WTC11 (cell line): Measurements from ENCODE around the gene ZNF584. TPM values are rescaled to one million over a fixed set of nuclear protein-coding genes. Genes with fewer than 3 reads are reported as not detected.

ENCODE experiments used
- ATAC-seq: fragments of 200-7000 bp; cut with Tn5 transposase; 2 replicates; pipeline ENCODE4 v1.10.0; 2021; ENCODE audit warnings: mild to moderate bottlenecking, moderate library complexity
- CTCF ChIA-PET: fragments of 300-600 bp; sonication (Branson Sonifier 250); formaldehyde crosslinking; loops from one replicate; lab custom pipeline; 2021; ENCODE audit warnings: antibody characterized with exemption; lab: Charles Lee
- POLR2A ChIA-PET: fragments of 350-600 bp; sonication (Branson Sonifier 250); formaldehyde crosslinking; loops from one replicate; lab custom pipeline; 2021; ENCODE audit warnings: antibody characterized with exemption; lab: Charles Lee
- DNase-seq: peaks from one replicate; pipeline ENCODE4 v3.0.0; 2021; ENCODE audit warnings: low spot score
- H3K27ac Mint-ChIP-seq: 2 replicates; pipeline ENCODE4 v1.8.0; 2021; ENCODE audit warnings: mixed read lengths
- H3K27me3 Mint-ChIP-seq: 2 replicates; pipeline ENCODE4 v1.8.0; 2021; ENCODE audit warnings: low read depth, mild to moderate bottlenecking, moderate library complexity, mixed read lengths
- H3K36me3 Mint-ChIP-seq: 2 replicates; pipeline ENCODE4 v1.8.0; 2021; ENCODE audit warnings: mixed read lengths
- H3K4me1 Mint-ChIP-seq: 2 replicates; pipeline ENCODE4 v1.8.0; 2022; ENCODE audit warnings: mixed read lengths
- H3K4me3 Mint-ChIP-seq: 2 replicates; pipeline ENCODE4 v1.8.0; 2021; ENCODE audit warnings: mild to moderate bottlenecking, moderate library complexity, mixed read lengths
- H3K9me3 Mint-ChIP-seq: 2 replicates; pipeline ENCODE4 v1.8.0; 2021; ENCODE audit warnings: mixed read lengths
- ELF4 ChIP-seq: sonication (generic); formaldehyde crosslinking; IDR thresholded peaks from 2 replicates; pipeline ENCODE4 v1.8.1; 2022; ENCODE audit warnings: low read depth, mild to moderate bottlenecking, moderate library complexity, missing genetic modification reagents
- FOXP1 ChIP-seq: sonication (generic); formaldehyde crosslinking; IDR thresholded peaks from 2 replicates; pipeline ENCODE4 v1.8.0; 2022; ENCODE audit warnings: missing genetic modification reagents, mild to moderate bottlenecking, moderate library complexity, borderline replicate concordance
- GTF2I ChIP-seq: fragments of 250-450 bp; sonication (Bioruptor Pico); conservative IDR thresholded peaks from 2 replicates; pipeline ENCODE4 v1.4.0; 2021; ENCODE audit warnings: mild to moderate bottlenecking
- KAT7 ChIP-seq: sonication (generic); formaldehyde crosslinking; IDR thresholded peaks from 2 replicates; pipeline ENCODE4 v1.8.1; 2023; ENCODE audit warnings: missing genetic modification reagents, mild to moderate bottlenecking, borderline replicate concordance
- MYBL2 ChIP-seq: sonication (generic); formaldehyde crosslinking; IDR thresholded peaks from 2 replicates; pipeline ENCODE4 v1.8.1; 2023; ENCODE audit warnings: mild to moderate bottlenecking, moderate library complexity, missing genetic modification reagents
- NFE2L1 ChIP-seq: sonication (generic); formaldehyde crosslinking; IDR thresholded peaks from 2 replicates; pipeline ENCODE4 v1.8.1; 2023; ENCODE audit warnings: missing genetic modification reagents
- RELA ChIP-seq: sonication (generic); formaldehyde crosslinking; IDR thresholded peaks from 2 replicates; pipeline ENCODE4 v1.8.1; 2022; ENCODE audit warnings: missing genetic modification reagents, mild to moderate bottlenecking, borderline replicate concordance
- SP1 ChIP-seq: sonication (generic); formaldehyde crosslinking; conservative IDR thresholded peaks from 2 replicates; pipeline ENCODE4 v1.8.1; 2022; ENCODE audit warnings: missing genetic modification reagents
- ZNF317 ChIP-seq: sonication (generic); formaldehyde crosslinking; IDR thresholded peaks from 2 replicates; pipeline ENCODE4 v1.8.1; 2023; ENCODE audit warnings: low read depth, mild to moderate bottlenecking, moderate library complexity, missing genetic modification reagents, borderline replicate concordance
- ZNF416 ChIP-seq: fragments of 250-450 bp; sonication (Bioruptor Pico); IDR thresholded peaks from 2 replicates; pipeline ENCODE4 v1.9.0; 2021; ENCODE audit warnings: mild to moderate bottlenecking, inconsistent platforms
- ZNF423 ChIP-seq: fragments of 250-450 bp; sonication (Bioruptor Pico); IDR thresholded peaks from 2 replicates; pipeline ENCODE4 v2.1.2; 2022; ENCODE audit warnings: mild to moderate bottlenecking, moderate library complexity
- total RNA-seq: library from RNA; stranded (reverse); gene quantifications from 3 replicates; pipeline ENCODE4 v1.2.3, GENCODE V29; 2021
- TF ChIP-seq, protein P1 (sequence below): sonication (generic); formaldehyde crosslinking; IDR thresholded peaks from 2 replicates; pipeline ENCODE4 v1.8.0; 2022; ENCODE audit warnings: mild to moderate bottlenecking, missing genetic modification reagents
- TF ChIP-seq, protein P2 (sequence below): fragments of 250-450 bp; sonication (Bioruptor Pico); IDR thresholded peaks from 2 replicates; pipeline ENCODE4 v1.9.0; 2021; ENCODE audit warnings: mild to moderate bottlenecking, borderline replicate concordance
- TF ChIP-seq, protein P3 (sequence below): sonication (generic); formaldehyde crosslinking; IDR thresholded peaks from 2 replicates; pipeline ENCODE4 v1.8.1; 2022; ENCODE audit warnings: mild to moderate bottlenecking, moderate library complexity, missing genetic modification reagents
- TF ChIP-seq, protein P4 (sequence below): fragments of 250-450 bp; sonication (Bioruptor Pico); IDR thresholded peaks from 2 replicates; pipeline ENCODE4 v1.8.0; 2021; ENCODE audit warnings: mild to moderate bottlenecking
- TF ChIP-seq, protein P5 (sequence below): sonication (generic); formaldehyde crosslinking; IDR thresholded peaks from 2 replicates; pipeline ENCODE4 v1.8.0; 2022; ENCODE audit warnings: mild to moderate bottlenecking, missing genetic modification reagents
- TF ChIP-seq, protein P6 (sequence below): sonication (generic); formaldehyde crosslinking; IDR thresholded peaks from 2 replicates; pipeline ENCODE4 v1.8.1; 2023; ENCODE audit warnings: mild to moderate bottlenecking, moderate library complexity, missing genetic modification reagents
- TF ChIP-seq, protein P7 (sequence below): sonication (generic); formaldehyde crosslinking; IDR thresholded peaks from 2 replicates; pipeline ENCODE4 v1.8.1; 2023; ENCODE audit warnings: mild to moderate bottlenecking, missing genetic modification reagents

The ZNF584 gene
- total RNA-seq, 1 experiment from 2014 or later: 6.8 TPM

DNA sequence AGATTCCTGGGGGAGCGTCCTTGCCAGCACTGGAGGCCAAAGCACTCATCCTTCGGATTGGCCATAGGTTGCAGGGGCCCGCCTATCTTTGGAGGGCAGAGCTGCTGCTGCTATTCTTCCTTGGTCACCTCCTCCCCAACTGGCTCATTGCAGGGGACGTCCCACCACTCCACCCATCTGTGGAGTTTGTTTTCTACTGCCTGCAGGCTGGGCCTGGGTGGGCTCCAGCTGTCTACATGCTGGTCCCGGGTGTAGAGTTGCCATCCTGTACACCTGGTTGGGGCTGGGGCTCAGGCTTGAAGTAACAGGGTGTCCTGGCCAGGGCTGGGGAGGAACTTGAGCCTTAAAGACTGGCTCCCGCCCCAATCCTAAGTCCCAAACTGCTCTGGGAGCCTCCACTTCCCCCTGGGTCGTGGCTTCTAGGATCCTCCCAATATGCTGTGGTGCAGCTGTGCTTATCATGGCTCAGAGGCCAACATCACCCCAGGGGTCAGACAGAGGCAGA lies 10.9 kb upstream of the ZNF584 start (continued):
- TF ChIP-seq ZNF317 (CRISPR knock-in tag): no peak
- TF ChIP-seq ZNF416: no peak
- TF ChIP-seq, all 79 proteins: peak for 0

DNA sequence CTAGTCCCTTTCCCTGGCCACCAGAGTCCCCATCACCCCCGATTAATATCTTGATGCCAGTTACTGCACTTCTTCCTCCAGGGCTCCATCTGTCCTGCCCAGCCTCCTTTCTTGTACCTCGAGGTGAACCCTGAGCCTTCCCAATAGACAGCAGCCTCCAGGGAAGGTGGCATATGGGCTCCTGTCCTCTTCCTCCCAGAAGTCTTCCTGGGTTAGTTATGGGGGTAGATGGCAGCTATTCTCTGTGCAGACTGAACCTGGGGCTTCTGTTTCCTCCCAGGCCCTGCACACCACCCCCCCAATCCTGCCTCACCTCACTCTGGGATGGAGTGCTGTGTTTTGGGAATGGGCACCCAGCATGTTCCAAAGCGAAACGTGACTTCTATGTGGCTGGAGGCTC lies 10.4 kb upstream of the ZNF584 start:
- Mint-ChIP-seq H3K4me1 (peaks cover 16% of the 10 kb centered on the region), H3K36me3 (peaks cover 19% of the 10 kb centered on the region), H3K4me3 (no peak overlapping the region)

DNA sequence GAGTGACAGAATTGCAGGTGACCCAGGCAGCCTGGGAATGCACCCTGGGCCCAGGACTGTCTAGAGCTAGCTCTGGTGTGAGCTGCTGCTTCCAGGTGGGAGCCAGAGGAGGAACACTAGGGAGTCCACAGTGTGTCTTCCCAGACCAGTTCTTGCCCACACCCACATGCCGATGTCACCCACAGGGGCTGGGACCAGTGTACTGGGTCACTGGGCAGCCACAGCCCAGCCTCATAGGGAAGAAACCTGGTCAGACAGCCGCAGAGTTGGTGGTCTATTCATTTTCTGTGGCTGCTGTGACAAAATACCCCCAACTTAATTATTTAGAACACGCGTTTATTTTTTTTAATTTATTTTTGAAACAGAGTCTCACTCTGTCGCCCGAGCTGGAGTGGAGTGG lies 9.9 kb upstream of the ZNF584 start:
- POLR2A ChIA-PET: interaction anchor here (1.5 kb wide), 1 partner anchor 10 kb away, joined by 3 read pairs; the partner anchor contains the start of gene ZNF584
- Mint-ChIP-seq H3K36me3 (peaks cover 14% of the 10 kb centered on the region), H3K27me3 (peaks cover 36% of the 10 kb centered on the region), H3K27ac (no peak overlapping the region), H3K4me3 (no peak overlapping the region), H3K4me1 (peaks cover 16% of the 10 kb centered on the region), H3K9me3 (no peaks in the 10 kb centered on the region)
- no peak for ATAC-seq
- DNase-seq: no peak
- CTCF ChIA-PET: no interaction called here
- TF ChIP-seq, protein P1, sequence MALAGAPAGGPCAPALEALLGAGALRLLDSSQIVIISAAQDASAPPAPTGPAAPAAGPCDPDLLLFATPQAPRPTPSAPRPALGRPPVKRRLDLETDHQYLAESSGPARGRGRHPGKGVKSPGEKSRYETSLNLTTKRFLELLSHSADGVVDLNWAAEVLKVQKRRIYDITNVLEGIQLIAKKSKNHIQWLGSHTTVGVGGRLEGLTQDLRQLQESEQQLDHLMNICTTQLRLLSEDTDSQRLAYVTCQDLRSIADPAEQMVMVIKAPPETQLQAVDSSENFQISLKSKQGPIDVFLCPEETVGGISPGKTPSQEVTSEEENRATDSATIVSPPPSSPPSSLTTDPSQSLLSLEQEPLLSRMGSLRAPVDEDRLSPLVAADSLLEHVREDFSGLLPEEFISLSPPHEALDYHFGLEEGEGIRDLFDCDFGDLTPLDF (CRISPR knock-in tag): no peak
- TF ChIP-seq, protein P2, sequence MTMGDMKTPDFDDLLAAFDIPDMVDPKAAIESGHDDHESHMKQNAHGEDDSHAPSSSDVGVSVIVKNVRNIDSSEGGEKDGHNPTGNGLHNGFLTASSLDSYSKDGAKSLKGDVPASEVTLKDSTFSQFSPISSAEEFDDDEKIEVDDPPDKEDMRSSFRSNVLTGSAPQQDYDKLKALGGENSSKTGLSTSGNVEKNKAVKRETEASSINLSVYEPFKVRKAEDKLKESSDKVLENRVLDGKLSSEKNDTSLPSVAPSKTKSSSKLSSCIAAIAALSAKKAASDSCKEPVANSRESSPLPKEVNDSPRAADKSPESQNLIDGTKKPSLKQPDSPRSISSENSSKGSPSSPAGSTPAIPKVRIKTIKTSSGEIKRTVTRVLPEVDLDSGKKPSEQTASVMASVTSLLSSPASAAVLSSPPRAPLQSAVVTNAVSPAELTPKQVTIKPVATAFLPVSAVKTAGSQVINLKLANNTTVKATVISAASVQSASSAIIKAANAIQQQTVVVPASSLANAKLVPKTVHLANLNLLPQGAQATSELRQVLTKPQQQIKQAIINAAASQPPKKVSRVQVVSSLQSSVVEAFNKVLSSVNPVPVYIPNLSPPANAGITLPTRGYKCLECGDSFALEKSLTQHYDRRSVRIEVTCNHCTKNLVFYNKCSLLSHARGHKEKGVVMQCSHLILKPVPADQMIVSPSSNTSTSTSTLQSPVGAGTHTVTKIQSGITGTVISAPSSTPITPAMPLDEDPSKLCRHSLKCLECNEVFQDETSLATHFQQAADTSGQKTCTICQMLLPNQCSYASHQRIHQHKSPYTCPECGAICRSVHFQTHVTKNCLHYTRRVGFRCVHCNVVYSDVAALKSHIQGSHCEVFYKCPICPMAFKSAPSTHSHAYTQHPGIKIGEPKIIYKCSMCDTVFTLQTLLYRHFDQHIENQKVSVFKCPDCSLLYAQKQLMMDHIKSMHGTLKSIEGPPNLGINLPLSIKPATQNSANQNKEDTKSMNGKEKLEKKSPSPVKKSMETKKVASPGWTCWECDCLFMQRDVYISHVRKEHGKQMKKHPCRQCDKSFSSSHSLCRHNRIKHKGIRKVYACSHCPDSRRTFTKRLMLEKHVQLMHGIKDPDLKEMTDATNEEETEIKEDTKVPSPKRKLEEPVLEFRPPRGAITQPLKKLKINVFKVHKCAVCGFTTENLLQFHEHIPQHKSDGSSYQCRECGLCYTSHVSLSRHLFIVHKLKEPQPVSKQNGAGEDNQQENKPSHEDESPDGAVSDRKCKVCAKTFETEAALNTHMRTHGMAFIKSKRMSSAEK (CRISPR knock-in tag): no peak
- no peak for TF ChIP-seq KAT7 (CRISPR knock-in tag)
- TF ChIP-seq FOXP1 (CRISPR knock-in tag): no peak
- no peak for TF ChIP-seq RELA (CRISPR knock-in tag)
- TF ChIP-seq, protein P3, sequence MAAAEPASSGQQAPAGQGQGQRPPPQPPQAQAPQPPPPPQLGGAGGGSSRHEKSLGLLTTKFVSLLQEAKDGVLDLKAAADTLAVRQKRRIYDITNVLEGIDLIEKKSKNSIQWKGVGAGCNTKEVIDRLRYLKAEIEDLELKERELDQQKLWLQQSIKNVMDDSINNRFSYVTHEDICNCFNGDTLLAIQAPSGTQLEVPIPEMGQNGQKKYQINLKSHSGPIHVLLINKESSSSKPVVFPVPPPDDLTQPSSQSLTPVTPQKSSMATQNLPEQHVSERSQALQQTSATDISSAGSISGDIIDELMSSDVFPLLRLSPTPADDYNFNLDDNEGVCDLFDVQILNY (CRISPR knock-in tag): no peak
- TF ChIP-seq SP1 (CRISPR knock-in tag): no peak
- TF ChIP-seq, protein P4, sequence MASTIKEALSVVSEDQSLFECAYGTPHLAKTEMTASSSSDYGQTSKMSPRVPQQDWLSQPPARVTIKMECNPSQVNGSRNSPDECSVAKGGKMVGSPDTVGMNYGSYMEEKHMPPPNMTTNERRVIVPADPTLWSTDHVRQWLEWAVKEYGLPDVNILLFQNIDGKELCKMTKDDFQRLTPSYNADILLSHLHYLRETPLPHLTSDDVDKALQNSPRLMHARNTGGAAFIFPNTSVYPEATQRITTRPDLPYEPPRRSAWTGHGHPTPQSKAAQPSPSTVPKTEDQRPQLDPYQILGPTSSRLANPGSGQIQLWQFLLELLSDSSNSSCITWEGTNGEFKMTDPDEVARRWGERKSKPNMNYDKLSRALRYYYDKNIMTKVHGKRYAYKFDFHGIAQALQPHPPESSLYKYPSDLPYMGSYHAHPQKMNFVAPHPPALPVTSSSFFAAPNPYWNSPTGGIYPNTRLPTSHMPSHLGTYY (CRISPR knock-in tag): no peak
- TF ChIP-seq NFE2L1 (CRISPR knock-in tag): no peak
- TF ChIP-seq ZNF423 (CRISPR knock-in tag): no peak
- TF ChIP-seq ELF4: no peak

More for the DNA sequence above, 10.4 kb upstream of the ZNF584 start:
- no peaks in the 10 kb centered on the region for H3K9me3 Mint-ChIP-seq
- ChIA-PET CTCF (interaction anchor here (1.1 kb wide), 1 partner anchor 25 kb away, joined by 3 read pairs; no protein-coding TSS in a partner anchor), POLR2A (interaction anchor here (0.6 to 1.5 kb wide), 3 partner anchors 11 to 42 kb away, joined by 3 read pairs; partner anchors contain the start of genes ZNF132, ZNF497 and ZNF584)
- no peak for ATAC-seq
- TF ChIP-seq, protein P5, sequence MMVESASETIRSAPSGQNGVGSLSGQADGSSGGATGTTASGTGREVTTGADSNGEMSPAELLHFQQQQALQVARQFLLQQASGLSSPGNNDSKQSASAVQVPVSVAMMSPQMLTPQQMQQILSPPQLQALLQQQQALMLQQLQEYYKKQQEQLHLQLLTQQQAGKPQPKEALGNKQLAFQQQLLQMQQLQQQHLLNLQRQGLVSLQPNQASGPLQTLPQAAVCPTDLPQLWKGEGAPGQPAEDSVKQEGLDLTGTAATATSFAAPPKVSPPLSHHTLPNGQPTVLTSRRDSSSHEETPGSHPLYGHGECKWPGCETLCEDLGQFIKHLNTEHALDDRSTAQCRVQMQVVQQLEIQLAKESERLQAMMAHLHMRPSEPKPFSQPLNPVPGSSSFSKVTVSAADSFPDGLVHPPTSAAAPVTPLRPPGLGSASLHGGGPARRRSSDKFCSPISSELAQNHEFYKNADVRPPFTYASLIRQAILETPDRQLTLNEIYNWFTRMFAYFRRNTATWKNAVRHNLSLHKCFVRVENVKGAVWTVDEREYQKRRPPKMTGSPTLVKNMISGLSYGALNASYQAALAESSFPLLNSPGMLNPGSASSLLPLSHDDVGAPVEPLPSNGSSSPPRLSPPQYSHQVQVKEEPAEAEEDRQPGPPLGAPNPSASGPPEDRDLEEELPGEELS (CRISPR knock-in tag): no peak
- TF ChIP-seq MYBL2 (CRISPR knock-in tag): no peak
- TF ChIP-seq, protein P6, sequence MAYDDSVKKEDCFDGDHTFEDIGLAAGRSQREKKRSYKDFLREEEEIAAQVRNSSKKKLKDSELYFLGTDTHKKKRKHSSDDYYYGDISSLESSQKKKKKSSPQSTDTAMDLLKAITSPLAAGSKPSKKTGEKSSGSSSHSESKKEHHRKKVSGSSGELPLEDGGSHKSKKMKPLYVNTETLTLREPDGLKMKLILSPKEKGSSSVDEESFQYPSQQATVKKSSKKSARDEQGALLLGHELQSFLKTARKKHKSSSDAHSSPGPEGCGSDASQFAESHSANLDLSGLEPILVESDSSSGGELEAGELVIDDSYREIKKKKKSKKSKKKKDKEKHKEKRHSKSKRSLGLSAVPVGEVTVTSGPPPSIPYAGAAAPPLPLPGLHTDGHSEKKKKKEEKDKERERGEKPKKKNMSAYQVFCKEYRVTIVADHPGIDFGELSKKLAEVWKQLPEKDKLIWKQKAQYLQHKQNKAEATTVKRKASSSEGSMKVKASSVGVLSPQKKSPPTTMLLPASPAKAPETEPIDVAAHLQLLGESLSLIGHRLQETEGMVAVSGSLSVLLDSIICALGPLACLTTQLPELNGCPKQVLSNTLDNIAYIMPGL (CRISPR knock-in tag): no peak
- no peak for TF ChIP-seq ZNF317 (CRISPR knock-in tag)
- TF ChIP-seq, protein P7, sequence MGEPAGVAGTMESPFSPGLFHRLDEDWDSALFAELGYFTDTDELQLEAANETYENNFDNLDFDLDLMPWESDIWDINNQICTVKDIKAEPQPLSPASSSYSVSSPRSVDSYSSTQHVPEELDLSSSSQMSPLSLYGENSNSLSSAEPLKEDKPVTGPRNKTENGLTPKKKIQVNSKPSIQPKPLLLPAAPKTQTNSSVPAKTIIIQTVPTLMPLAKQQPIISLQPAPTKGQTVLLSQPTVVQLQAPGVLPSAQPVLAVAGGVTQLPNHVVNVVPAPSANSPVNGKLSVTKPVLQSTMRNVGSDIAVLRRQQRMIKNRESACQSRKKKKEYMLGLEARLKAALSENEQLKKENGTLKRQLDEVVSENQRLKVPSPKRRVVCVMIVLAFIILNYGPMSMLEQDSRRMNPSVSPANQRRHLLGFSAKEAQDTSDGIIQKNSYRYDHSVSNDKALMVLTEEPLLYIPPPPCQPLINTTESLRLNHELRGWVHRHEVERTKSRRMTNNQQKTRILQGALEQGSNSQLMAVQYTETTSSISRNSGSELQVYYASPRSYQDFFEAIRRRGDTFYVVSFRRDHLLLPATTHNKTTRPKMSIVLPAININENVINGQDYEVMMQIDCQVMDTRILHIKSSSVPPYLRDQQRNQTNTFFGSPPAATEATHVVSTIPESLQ: no peak
- TF ChIP-seq GTF2I (CRISPR knock-in tag): no peak
- no peak for DNase-seq
- H3K27ac Mint-ChIP-seq: no peak overlapping the region
- peaks cover 36% of the 10 kb centered on the region for H3K27me3 Mint-ChIP-seq
